Measurements from ENCODE around the gene KCNH5. TPM values are rescaled to one million over a fixed set of nuclear protein-coding genes. Genes with fewer than 3 reads are reported as not detected.

The KCNH5 gene
- total and polyA plus RNA-seq, 12 donors: 0.15 TPM; not detected in 11

DNA sequence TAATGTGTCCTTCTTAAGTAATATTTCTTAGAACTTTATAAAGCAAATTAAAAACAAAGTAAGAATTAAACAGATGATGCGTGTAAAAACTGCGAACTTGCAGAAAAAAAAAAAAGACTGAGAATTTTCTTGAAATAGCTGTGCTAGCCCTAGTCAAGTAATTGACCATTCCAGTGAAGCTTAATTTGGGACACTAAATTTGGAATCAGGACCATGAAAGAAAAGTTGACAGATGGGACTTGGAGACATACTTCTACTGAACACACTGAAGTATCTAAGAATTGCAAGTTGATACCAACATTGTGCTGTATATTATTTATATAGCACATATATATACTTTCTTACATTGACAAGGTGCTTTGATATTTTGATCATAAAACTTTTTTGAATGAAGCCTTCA is 386.6 kb downstream of the KCNH5 start:
- H3K4me3 ChIP-seq: no peak overlapping the region
- no peak for TF ChIP-seq CTCF (IDR thresholded peaks at IDR 0.05)
- H3K9me3 ChIP-seq: peaks cover 0 to 11% (median 0%) of the 10 kb centered on the region in 11 donors
- intact Hi-C loops (cut with DNase I): no loop called here
- ATAC-seq (no peak), DNase-seq (no peak)
- H3K4me1 ChIP-seq: no peaks in the 10 kb centered on the region
- WGBS, 2 donors: 94 to 96% methylated on average over 2 of the region's 2 CpGs
- H3K36me3 ChIP-seq: no peaks in the 10 kb centered on the region
- no peak overlapping the region for H3K27ac ChIP-seq
- peaks cover 0 to 8% (median 0%) of the 10 kb centered on the region in 7 donors for H3K27me3 ChIP-seq

GRCh38 chr14:62657376-62657775 is 387.9 kb downstream of the KCNH5 start:
- Histone ChIP-seq H3K4me1 (no peaks in the 10 kb centered on the region), H3K27ac (no peak overlapping the region), H3K27me3 (peaks cover 0 to 8% (median 0%) of the 10 kb centered on the region in 7 donors), H3K9me3 (peaks cover 0 to 11% (median 0%) of the 10 kb centered on the region in 11 donors), H3K36me3 (no peaks in the 10 kb centered on the region), H3K4me3 (no peak overlapping the region)
- no peak for TF ChIP-seq CTCF (IDR thresholded peaks at IDR 0.05)
- ATAC-seq: no peak
- no peak for DNase-seq
- 51 to 69% methylated on average over 2 of the region's 2 CpGs for WGBS, 2 donors
- intact Hi-C loops (cut with DNase I): no loop called here

DNA sequence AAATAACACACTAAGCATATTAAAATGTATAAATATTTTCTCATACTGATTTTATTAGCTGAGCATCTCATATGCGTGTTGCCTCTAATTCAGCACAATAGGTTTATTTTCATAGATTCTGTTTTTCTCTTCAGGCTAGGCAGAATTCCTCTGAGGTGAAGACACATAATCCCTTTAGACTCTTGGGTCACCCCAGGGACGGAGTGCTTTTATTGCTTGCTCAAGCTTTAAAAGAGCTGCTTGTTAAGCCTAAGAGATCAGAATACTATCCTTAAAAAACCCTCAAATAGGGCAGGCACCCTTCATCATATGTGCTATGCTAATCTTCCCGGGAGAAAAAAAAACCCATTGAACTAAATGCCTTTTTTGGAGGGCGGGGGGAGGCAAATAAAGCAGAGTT is 390.1 kb downstream of the KCNH5 start:
- no peaks in the 10 kb centered on the region for H3K27me3 ChIP-seq
- intact Hi-C loops (cut with DNase I): no loop called here
- ATAC-seq (no peak), DNase-seq (no peak)
- no peak for TF ChIP-seq CTCF (IDR thresholded peaks at IDR 0.05)
- H3K4me1 ChIP-seq: no peaks in the 10 kb centered on the region
- H3K27ac ChIP-seq: no peak overlapping the region
- WGBS, 2 donors: 52 to 61% methylated on average over 4 of the region's 4 CpGs
- H3K9me3 ChIP-seq: peaks cover 0 to 4% (median 0%) of the 10 kb centered on the region in 11 donors
- no peaks in the 10 kb centered on the region for H3K36me3 ChIP-seq
- H3K4me3 ChIP-seq: no peak overlapping the region

- no peaks in the 10 kb centered on the region for H3K36me3 ChIP-seq
- TF ChIP-seq CTCF (IDR thresholded peaks at IDR 0.05): no peak
- DNase-seq (no peak), ATAC-seq (no peak)
- 54 to 58% methylated on average over 5 of the region's 5 CpGs for WGBS, 2 donors
- no peak overlapping the region for H3K4me3 ChIP-seq
- no peaks in the 10 kb centered on the region for H3K27me3 ChIP-seq
- H3K4me1 ChIP-seq: no peaks in the 10 kb centered on the region
- intact Hi-C loops (cut with DNase I): no loop called here
- H3K27ac ChIP-seq: no peak overlapping the region
- peaks cover 0 to 4% (median 0%) of the 10 kb centered on the region in 11 donors for H3K9me3 ChIP-seq
Observed at GRCh38 chr14:62654641-62655040, 390.6 kb downstream of the KCNH5 start.

Other genes with a start within 250 kb of the KCNH5 start
- 10 to 100 TPM in 8 of 10 donors, 1 to 10 TPM in 2; 7.5 to 19.0 (median 11.5) TPM for gene RHOJ, start 159.0 kb upstream of the KCNH5 start, total RNA-seq
- gene RHOJ, start 159.0 kb upstream of the KCNH5 start, polyA plus RNA-seq: 10 to 100 TPM; 12.9 to 19.8 TPM